ENCODE results near the gene PIGU. TPM values are rescaled to one million over a fixed set of nuclear protein-coding genes. Genes with fewer than 3 reads are reported as not detected.

The PIGU gene
- total RNA-seq, 1 experiment from 2014 or later, result 25.1 TPM

DNA sequence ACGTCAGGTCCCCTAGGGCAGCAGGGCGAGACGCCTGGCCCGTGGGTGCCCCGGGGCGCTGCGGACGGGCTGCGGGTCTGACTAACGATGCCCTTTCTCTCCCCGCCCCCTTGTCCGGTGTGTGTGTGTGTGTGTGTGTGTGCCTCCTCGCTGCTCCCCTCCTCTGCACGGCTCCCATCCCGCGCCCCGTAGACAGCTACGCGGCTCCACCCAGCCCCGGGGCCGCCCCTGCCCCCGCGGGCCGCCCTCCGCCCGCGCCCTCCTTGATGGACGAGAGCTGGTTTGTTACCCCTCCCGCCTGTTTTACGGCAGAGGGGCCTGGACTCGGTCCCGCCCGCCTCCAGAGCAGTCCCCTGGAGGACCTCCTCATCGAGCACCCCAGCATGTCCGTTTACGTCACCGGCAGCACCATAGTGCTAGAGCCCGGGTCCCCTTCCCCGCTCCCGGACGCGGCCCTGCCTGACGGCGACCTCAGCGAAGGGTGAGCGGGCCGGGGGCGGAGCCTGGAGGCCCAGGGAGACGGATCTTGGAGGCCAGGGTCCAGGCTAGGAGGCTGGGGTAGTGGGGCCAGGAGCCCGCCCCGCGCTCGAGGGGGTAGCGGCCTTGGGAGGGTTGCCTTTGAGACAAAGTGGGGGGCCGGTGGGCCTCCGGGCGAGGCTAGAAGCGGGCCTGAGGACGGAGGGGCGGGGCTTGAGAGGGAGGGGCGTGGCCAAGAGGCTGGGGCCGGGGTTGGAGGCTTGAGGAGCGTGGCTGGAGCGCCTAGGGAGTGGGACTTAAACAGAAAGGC lies 32.3 kb upstream of the PIGU start:
- Histone ChIP-seq H3K9me2 (ENCODE audit: insufficient read depth) (no peaks in the 10 kb centered on the region), H3K9me3 (ENCODE audit: control insufficient read depth in 1 of 2, insufficient read depth in 1 of 2, low read depth in 1 of 2, low read length in 2 of 2) (no peaks in the 10 kb centered on the region), H2AFZ (ENCODE audit: low read depth, low read length, poor library complexity, severe bottlenecking) (peak overlapping the region; percentile 70), H4K20me1 (ENCODE audit: insufficient read depth) (no peaks in the 10 kb centered on the region), H3K27ac (ENCODE audit: low read depth, low read length) (peak overlapping the region; percentile 88), H3K4me3 (replicated peaks in 1 of 2; ENCODE audit: low read depth in 1 of 2, low read length in 2 of 2) (peak overlapping the region; percentile 66 to 77), H3K27me3 (ENCODE audit: insufficient read depth, low read length) (no peaks in the 10 kb centered on the region), H3K4me2 (ENCODE audit: low read length) (peak overlapping the region; percentile 90), H3K9ac (ENCODE audit: low read length) (peak overlapping the region; percentile 77), H3K4me1 (ENCODE audit: control insufficient read depth in 1 of 2, insufficient read depth in 2 of 2, low read length in 2 of 2) (peaks cover 24 to 52% of the 10 kb centered on the region in 2 experiments), H3K36me3 (ENCODE audit: control insufficient read depth in 1 of 2, insufficient read depth in 2 of 2, low read length in 2 of 2) (no peaks in the 10 kb centered on the region), H3K79me2 (ENCODE audit: insufficient read depth, low read length) (no peaks in the 10 kb centered on the region)
- ATAC-seq, result peak; percentile 79
- RAD21 ChIA-PET (ENCODE audit: low non-redundant PET in 1 of 2, low total read pairs in 2 of 2, uncharacterized antibody in 2 of 2, unreplicated experiment in 2 of 2), result interaction anchor here in 1 of 2 experiments (0.6 to 1.5 kb wide), 4 partner anchors 130 to 396 kb away, joined by 3 to 6 read pairs (median 3); no protein-coding TSS in a partner anchor
- no TSS peak for BruUV-seq (replicated peaks)
- peak; percentile 57 for DNase-seq (ENCODE audit: low read depth, low spot score)
- CTCF ChIA-PET, result interaction anchor here (0.6 to 2.0 kb wide), 5 partner anchors 12 to 518 kb away, joined by 3 to 7 read pairs (median 4); no protein-coding TSS in a partner anchor
- no peak for TF ChIP-seq JUND (IDR thresholded peaks at IDR 0.05)
- TF ChIP-seq CBX3 (IDR thresholded peaks at IDR 0.05; ENCODE audit: low read depth), result no peak
- peak; percentile 18 for TF ChIP-seq POLR2A (IDR thresholded peaks at IDR 0.05; ENCODE audit: borderline replicate concordance, extremely low read depth, insufficient read depth, insufficient read length)
- TF ChIP-seq EZH2 (IDR thresholded peaks at IDR 0.05), result no peak
- TF ChIP-seq, protein P1, sequence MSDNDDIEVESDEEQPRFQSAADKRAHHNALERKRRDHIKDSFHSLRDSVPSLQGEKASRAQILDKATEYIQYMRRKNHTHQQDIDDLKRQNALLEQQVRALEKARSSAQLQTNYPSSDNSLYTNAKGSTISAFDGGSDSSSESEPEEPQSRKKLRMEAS (IDR thresholded peaks at IDR 0.05), result peak; percentile 48; the same call in 1 of the 2 replicates
- peak; percentile 9; the same call in 1 of the 2 replicates for TF ChIP-seq POLR2AphosphoS5 (IDR thresholded peaks at IDR 0.05; ENCODE audit: low read depth, low read length)
- TF ChIP-seq ZFX (IDR thresholded peaks at IDR 0.05), result peak; percentile 63; the same call in 1 of the 2 replicates
- no peak for TF ChIP-seq CEBPB (IDR thresholded peaks at IDR 0.05; ENCODE audit: low read depth)
- no peak for TF ChIP-seq RAD21 (IDR thresholded peaks at IDR 0.05; ENCODE audit: low read depth)
- peak; percentile 76 for TF ChIP-seq EGR1 (IDR thresholded peaks at IDR 0.05; ENCODE audit: low read depth)
- TF ChIP-seq, protein P2, sequence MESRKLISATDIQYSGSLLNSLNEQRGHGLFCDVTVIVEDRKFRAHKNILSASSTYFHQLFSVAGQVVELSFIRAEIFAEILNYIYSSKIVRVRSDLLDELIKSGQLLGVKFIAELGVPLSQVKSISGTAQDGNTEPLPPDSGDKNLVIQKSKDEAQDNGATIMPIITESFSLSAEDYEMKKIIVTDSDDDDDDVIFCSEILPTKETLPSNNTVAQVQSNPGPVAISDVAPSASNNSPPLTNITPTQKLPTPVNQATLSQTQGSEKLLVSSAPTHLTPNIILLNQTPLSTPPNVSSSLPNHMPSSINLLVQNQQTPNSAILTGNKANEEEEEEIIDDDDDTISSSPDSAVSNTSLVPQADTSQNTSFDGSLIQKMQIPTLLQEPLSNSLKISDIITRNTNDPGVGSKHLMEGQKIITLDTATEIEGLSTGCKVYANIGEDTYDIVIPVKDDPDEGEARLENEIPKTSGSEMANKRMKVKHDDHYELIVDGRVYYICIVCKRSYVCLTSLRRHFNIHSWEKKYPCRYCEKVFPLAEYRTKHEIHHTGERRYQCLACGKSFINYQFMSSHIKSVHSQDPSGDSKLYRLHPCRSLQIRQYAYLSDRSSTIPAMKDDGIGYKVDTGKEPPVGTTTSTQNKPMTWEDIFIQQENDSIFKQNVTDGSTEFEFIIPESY (IDR thresholded peaks at IDR 0.05; ENCODE audit: extremely low read depth, insufficient replicate concordance, low read length), result no peak
- peak; percentile 43; the same call in 1 of the 2 replicates for TF ChIP-seq SIN3A (IDR thresholded peaks at IDR 0.05; ENCODE audit: low read depth)
- no peak for TF ChIP-seq EZH2phosphoT487 (IDR thresholded peaks at IDR 0.05; ENCODE audit: borderline replicate concordance)
- TF ChIP-seq ZNF274 (IDR thresholded peaks at IDR 0.05; ENCODE audit: low read depth, low read length), result no peak
- POLR2A ChIA-PET, result interaction anchor here (0.5 kb wide), 1 partner anchor 15 kb away, joined by 3 read pairs; no protein-coding TSS in a partner anchor
- intact Hi-C loops (cut with micrococcal nuclease), result loop anchor here (2.0 to 5.0 kb wide), 3 partner anchors 130 to 518 kb away; no protein-coding TSS in a partner anchor
